Astrocyte (in vitro differentiated cells and primary cell): Measurements from ENCODE around the gene ANKIB1.

ENCODE experiments used
- CTCF ChIP-seq: IDR thresholded peaks from 2 replicates; pipeline ENCODE4 v1.5.1; 2011; ENCODE audit warnings: low read depth, mild to moderate bottlenecking, inconsistent platforms, low read length, moderate library complexity; ENCODE audit not compliant: insufficient read depth
- EZH2 ChIP-seq: IDR thresholded peaks from 2 replicates; pipeline ENCODE4 v1.6.1; 2012; ENCODE audit warnings: mild to moderate bottlenecking, low read length, inconsistent platforms; ENCODE audit not compliant: insufficient read depth

GRCh38 chr7:92200791-92201190 lies 45.0 kb upstream of the ANKIB1 start:
- TF ChIP-seq CTCF (no peak), EZH2 (no peak)
